Measurements from ENCODE around the gene NPHP4.
A peak's percentile ranks its signal among the peaks of the same experiment; 100 is the strongest.

NPHP4 gene

GRCh38 chr1:6004412-6005123, 12.3 kb upstream of the NPHP4 start:
- DNase-seq (ENCODE audit: low read depth): no peak
- no peak overlapping the region for H3K4me3 ChIP-seq (ENCODE audit: low read depth, low read length)
- no peak for TF ChIP-seq CTCF (IDR thresholded peaks at IDR 0.05; ENCODE audit: control insufficient read depth, extremely low read depth, insufficient read depth)

- no peak for DNase-seq (ENCODE audit: low read depth)
- no peak overlapping the region for H3K4me3 ChIP-seq (ENCODE audit: low read depth, low read length)
- no peak for TF ChIP-seq CTCF (IDR thresholded peaks at IDR 0.05; ENCODE audit: control insufficient read depth, extremely low read depth, insufficient read depth)
Observed at GRCh38 chr1:6003568-6004411, 11.6 kb upstream of the NPHP4 start.

GRCh38 chr1:6002714-6003501, 10.7 kb upstream of the NPHP4 start:
- no peak for TF ChIP-seq CTCF (IDR thresholded peaks at IDR 0.05; ENCODE audit: control insufficient read depth, extremely low read depth, insufficient read depth)
- no peak for DNase-seq (ENCODE audit: low read depth)
- H3K4me3 ChIP-seq (ENCODE audit: low read depth, low read length): no peak overlapping the region

- H3K4me3 ChIP-seq (ENCODE audit: low read depth, low read length): no peak overlapping the region
- DNase-seq (ENCODE audit: low read depth): peak; percentile 27
- no peak for TF ChIP-seq CTCF (IDR thresholded peaks at IDR 0.05; ENCODE audit: control insufficient read depth, extremely low read depth, insufficient read depth)
Observed at GRCh38 chr1:6001992-6002576, 9.9 kb upstream of the NPHP4 start.

GRCh38 chr1:6000444-6001288, 8.4 kb upstream of the NPHP4 start:
- no peak for DNase-seq (ENCODE audit: low read depth)
- TF ChIP-seq CTCF (IDR thresholded peaks at IDR 0.05; ENCODE audit: control insufficient read depth, extremely low read depth, insufficient read depth): no peak
- no peak overlapping the region for H3K4me3 ChIP-seq (ENCODE audit: low read depth, low read length)
